ENCODE data around the gene TFAP2B.

TFAP2B gene

DNA sequence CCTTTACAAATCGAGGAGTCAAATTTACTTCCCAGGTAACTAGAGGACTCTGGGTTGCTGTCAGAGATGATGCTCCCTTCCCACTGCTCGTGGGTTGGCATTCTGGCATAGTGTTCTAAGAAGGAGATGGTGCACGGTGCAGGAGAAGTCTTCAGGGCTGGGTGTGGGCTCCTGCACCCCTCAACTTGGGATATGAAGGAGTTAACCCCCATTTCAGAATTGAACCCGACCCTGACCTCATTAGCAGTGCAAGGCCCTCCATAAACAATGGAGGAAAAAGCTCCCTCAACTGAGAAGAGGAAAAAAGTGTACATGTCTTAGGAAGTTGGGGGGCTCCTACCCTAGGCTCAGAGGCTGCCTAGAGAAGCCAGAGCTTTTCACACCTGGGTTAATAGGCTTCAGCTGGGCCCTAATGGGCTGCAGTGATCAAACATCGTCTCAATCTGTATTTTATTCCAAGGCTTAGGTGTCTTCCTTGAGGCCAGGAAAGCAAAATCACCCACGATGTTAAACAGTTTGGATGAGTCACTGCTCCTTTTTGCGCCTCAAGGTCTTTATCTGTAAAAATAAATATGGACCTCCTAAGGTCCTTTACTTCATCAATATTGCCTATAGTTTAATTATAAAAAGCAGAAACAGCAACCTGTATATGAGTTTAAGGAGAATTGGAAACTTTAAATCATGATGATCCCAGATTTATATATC is 29.4 kb downstream of the TFAP2B start:
- DNase-seq: no peak

DNA sequence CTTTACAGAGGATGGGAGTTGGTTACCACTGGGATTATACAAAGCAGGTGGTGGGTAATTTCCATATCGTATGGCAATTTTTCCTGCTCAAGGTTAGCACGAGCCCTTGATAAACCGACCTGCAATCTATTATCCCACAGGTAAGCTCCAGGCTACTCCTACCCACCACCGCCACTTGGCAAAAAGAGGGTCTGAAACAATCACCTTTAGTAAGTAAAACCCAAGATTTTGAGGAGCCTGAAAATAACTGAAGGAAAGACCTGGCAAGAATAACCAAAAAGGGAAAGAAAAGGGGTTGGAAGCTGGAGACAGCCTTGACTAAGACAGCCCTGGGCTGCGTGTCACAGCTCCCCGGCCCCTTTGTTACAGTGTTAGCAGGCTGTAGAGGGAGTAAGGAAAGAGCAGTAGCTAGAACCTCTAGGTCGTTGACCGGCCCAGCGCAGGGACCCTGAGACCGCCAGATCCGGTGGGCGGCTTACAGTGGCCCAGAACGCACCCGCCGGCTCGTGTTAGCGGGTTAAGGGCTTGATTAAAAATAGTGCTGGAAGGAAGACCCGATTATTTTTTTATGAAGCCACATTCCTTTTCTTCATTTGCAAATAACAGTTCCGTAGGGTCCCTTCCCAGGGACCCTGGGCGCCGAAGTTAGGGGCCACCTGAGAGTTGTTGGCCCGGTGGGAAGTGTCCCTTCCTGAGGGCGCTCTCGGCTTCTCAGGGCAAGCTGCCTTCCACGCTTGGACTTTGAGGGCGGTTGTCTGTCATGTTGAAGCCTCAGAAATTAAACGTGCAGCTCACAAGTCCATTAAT is 30.5 kb downstream of the TFAP2B start:
- no peak for DNase-seq

DNA sequence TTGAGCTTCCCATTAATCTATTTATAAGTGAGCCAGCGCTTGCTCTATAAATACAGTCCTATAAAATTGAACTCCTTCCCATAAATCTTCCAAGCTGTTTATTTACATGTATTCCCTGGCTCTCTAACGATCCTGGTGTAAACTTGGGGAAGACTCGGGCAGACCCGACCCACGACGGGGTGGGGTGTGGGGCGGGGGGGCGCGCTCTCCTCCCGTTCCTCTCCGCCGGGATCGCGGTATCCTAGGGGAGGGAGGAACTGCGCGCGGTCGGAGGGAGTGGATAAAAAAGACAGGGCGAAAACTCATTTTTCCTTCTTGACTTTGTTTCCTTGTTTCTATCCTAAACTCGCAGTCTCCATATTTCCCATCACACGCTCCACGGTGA is 31.1 kb downstream of the TFAP2B start:
- DNase-seq: no peak

DNA sequence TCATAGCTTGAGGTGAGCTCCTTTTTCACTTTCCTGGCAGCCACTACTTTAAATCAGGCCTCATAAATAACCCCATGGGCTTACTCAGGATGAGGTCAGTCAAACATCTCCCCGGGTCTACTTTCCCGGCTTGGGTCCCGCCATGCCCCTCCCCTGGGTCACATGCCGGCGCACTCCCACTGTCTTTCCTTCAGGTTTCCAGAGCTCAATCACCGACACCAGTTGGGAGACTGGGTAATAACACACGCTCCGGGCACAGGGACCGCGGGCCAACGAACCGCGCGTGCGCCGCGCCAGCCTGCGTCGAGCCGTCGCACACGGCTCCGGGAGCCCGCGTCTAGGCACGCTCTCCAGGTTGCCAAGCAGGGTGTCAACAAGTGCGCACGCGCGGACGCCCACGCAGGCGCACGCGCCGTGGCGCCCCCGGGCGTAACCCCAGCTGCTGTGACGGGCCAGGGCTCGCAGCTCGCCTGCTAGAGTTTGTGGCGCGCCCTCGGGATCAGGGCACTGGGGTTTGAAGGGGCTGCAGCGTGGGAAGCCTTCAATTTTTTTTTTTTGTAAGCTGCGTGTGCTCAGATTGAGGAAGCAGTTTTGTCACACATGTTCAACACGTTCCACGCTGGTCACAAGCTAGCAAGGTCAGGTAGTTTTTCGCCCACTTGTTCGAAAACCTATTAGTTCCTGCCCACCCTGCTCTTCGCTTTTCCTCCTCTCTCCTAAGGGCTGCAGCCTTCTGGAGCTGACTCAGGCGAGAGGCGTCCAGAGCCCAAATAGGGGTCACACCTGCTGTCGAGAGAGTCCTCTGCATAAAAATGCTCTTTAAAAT is 31.8 kb downstream of the TFAP2B start:
- DNase-seq: no peak

DNA sequence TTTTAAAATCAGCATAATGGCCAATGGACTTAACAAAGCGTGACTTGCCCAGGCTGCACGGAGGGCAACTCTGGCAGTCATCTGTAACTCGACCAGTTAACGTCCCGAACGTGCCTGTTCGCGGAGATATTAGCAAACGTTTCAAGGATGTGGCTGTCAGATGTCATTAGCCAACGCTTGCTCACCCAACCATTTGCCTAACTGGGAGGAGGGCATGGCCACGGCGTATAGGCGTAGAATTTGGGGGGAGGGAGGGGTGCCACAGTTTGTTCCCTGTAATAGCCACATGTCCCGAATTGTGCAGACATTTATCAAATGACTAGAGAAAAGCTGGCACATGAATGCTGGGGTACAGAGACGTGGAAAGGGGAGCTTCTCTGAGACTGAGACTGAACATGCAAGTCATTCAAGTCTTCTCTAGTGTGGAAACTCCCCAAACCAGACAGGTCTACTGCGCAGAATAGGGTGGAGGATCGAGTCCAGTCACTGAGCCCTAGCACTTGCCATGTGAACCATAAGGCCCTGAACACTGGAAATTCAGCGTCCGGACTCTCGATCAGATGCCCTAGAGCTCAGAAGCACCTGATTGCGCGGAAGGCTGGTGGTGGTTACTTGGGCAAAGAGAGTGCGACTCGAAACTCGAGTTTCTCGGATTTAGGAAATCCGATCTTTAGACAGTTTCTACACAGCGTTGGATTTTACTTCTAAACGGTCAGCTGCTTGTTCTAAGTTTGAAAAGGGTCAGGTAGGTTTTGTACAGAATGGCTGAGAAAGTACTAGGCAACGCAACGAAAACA is 32.6 kb downstream of the TFAP2B start:
- no peak for DNase-seq

DNA sequence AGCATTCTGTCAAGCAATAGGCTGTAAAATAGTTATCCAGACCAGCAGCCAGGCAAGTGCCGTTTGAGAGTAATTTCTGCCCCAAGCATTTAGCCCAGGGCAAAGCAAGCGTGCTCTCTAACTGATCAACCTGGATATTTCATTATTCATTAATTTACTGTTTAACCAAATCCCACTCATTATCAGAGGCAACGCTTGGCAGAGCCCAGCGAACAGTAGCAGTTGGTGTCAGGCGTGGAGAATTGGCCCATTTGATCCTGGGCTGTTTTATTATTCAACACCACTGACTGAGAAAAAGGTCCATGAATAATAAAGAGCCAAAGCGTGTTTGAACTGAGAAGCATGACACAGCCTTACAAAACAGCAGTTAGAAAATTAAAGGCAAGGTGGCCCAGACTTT is 35.3 kb downstream of the TFAP2B start:
- DNase-seq: no peak

DNA sequence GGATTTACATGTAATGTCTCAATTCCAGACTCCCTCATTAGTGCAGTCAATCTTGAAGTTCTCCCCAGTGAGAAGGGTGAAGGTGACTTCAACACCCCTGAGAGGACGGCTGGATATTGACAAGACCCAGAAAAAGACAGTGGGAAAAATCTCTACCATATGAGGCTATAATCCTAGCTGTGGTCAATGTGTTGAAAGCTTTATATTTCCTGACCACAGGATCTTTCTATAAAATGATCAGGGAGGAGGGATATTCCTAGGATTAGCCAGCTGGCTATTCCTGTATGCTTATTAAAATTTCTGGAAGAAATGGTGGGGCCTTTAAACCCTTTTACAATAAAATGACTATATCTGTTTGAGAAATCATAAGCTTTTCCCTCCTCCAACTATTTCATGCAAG is 43.0 kb downstream of the TFAP2B start:
- no peak for DNase-seq

DNA sequence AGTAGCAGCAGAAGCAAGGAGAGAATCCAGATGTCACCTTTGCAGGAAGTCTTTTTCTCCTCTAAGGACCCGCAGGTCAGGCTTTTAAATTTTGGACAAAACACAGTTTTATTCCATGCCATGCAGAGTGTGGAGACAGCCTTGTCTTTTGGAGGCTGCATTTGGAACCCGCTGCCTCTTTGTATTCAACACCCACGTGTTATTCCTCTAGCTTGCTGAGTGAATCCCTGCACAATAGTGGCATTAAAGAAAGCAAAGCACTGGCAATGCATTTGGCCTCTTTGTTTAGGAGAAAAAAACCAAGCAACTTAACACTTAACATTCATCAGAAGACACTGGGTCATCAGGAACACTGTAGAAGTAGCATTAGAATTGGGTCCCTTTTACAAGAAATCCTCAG is 43.5 kb downstream of the TFAP2B start:
- DNase-seq: no peak

DNA sequence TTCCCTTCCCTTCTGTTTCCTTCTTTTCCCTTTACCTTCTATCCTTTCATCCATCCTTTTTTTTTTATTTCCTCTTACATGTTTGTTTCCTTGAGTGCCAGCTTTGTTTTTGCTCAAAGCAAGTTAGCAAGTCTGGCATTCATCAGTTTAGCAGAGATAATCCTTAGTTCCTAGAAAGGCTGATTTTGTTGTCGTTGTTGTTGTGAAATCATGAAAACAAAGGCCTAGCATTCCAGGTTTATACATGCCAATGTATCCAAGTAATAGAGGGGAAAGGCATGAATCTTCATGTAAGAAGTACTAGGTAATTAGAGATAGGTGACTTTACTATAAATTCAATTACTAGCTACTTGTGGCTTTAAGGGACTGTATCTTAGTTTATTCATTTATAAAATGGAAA is 45.9 kb downstream of the TFAP2B start:
- DNase-seq: no peak

DNA sequence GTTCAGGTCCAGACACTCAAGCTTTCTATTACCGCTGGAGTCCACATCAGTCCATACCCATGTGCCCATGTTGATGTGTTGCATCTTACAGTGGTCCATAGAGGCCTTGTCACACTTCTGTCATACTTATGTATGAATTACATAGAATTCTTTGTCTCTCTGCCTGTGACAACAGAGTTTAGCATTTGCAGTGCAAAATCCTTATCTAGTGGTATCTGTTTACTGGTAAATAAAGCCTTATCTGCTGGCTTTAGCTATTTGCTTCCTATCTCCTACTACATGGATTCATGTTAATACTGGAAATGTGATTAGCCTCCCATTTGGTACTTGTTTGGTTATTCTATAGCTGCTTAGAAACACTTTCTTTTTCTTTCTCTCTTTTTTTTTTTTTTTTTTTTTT is 49.8 kb downstream of the TFAP2B start:
- no peak for DNase-seq

DNA sequence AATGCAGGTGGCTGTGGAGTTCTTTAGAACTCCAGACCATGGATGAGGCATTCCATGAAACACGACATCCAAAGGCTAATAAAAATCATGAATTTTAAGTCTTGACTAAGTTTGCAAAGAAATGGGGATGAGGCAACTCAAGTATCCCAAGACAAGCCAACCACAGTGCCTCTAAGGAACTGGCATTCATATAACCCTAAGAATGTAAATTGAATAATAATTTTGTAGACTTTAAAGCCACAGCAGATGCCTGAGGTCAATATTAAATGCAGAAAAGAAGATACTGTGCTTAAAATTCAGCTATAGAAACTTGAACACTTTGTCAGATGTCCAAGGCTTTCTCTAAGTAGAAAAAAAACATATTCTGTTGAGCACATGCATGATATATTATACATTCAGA is 54.5 kb downstream of the TFAP2B start:
- DNase-seq: no peak

DNA sequence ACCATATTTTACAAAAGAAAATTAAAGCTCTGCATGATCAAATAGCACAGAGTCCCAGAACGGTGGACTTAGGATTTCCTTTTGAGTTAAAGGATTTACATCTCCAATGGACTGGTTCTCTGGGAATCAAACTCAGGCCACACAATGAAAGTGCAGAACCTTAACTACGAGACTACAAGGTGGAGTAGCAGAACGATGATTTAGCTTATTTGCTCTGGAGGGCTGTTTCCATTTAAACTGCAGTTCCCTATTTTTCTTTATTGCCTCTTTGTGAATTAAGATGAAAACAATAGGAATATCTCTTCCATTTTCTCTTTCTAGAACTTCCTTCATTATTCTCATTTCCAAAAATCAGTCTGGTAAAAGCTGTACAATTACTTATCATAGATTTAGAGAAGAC is 65.7 kb downstream of the TFAP2B start:
- DNase-seq: no peak

DNA sequence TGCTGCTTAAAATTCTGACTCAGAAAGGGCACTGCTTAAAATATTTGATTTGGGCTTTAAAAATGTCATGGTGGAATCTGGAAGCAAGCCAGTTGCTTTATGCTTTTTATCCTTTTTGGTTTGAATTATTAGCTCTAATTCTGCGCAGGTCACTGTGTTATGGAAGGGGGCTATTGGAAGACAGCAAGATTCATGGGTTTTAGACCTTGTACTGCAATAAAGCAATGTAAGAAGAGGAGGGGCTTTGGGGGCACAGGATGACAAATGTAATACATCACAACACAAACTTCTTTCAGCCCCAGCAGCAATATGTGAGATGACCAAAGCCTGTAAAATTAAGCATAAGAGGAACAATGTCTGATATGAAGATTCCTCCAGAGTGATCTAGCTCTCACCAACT is 68.4 kb downstream of the TFAP2B start:
- no peak for DNase-seq

DNA sequence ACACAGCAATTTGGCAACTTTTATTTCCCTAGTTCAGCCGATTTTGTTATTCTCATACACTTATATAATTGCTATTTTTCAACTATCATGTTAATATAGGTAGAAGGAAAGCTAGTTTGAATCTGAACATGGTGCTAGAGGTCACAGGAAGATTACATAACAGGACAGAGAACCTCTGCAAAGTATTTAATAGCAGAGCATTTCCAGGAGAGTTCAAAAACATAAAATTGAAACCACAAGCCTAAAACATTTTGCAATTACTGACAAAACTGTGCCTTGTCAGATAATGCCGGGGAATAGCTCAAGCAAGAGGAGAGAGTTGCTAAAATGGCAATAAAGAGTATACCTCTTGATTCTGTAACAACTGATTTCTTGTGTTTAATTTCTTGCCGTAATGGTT is 70.8 kb downstream of the TFAP2B start:
- no peak for DNase-seq

DNA sequence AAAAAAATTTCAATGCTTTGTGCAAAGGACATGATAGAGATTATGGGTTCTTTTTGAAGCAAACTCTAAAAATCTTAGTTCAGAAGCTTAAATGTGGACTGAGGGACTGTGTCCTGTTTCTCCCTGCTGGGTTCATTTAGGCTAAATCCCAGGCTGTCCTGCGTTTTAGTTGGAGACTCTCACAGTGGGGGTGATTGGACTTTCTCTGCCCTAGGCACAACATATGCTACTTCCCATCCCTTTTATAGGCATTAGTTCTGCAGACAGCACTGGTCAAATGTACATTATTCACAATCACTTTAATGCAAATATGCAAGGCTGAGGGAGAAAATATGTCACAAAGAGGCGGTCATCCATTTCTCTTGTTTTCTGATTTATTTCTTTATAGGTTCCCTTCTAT is 71.3 kb downstream of the TFAP2B start:
- DNase-seq: no peak

DNA sequence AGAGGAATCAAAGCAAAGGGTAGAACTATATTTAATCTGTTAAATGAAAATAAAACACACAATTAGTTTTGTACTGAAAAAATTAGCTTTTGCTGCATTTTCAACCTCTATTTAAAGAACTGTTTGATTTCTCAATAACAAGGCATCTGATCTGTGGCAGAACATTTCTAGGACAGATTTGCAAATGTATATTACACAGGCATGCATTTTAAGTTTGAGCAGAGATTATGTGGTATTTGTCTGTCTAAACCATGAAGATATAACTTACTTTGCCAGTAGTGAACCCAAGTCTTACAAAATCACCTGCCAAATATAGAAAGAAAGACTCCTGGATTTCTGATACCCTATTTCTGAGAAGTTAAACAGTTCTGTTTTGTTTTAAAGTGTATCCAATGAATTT is 71.9 kb downstream of the TFAP2B start:
- DNase-seq: no peak

DNA sequence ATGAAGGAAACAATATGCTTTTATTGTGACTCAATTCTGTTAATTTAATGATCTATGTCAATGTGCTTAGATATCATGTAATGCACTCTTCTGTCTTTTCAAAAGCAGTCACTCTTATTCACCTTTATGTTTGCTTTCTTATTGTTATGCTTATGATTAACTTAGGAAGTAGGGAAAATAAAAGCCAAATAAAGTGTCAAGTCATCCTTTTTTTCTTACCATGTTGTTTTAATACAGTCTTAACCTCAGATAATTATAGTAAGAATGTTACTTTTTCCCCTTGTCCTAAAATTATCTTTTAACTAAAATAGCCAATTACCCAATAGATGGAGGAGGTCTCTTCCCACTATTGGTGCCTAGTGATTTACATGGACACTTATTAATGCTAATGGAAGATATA is 72.6 kb downstream of the TFAP2B start:
- no peak for DNase-seq

Measured in amygdala (tissue), 56 donors.